ENCODE measurements around the gene GLT1D1. TPM values are rescaled to one million over a fixed set of nuclear protein-coding genes. Genes with fewer than 3 reads are reported as not detected.

The GLT1D1 gene
- total and polyA plus RNA-seq, 5 experiments from 2014 or later: not detected

- H3K4me3 Mint-ChIP-seq: no peak overlapping the region
- POLR2A ChIA-PET: no interaction called here
- no peaks in the 10 kb centered on the region for H3K4me1 Mint-ChIP-seq
- H3K27me3 Mint-ChIP-seq: peaks cover 0 to 12% (median 0%) of the 10 kb centered on the region in 5 donors
- ATAC-seq (no peak), DNase-seq (no peak)
- no peaks in the 10 kb centered on the region for H3K36me3 Mint-ChIP-seq
- peaks cover 0 to 13% (median 0%) of the 10 kb centered on the region in 9 donors for H3K9me3 Mint-ChIP-seq
- no peak overlapping the region for H3K27ac Mint-ChIP-seq
Observed at GRCh38 chr12:129009833-129010622, 156.8 kb downstream of the GLT1D1 start.

DNA sequence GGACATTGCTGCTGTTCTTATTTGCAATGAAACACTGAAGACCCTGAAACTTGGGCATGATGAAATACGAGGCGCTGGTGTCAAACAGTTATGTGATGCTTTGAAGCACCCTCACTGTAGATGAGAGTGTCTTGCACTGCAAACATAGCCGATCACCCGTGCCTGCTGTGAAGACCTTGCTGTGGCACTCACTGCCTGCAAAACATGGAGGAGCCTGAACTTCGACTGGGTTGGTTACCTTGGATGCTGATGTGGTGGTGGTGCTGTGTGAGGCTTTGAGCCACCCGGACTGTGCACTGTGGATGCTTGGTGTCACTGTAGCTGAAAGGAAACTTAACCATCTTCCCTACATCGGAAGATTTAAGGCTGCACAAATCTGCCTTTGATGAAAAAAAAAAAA, 162.9 kb downstream of the GLT1D1 start:
- Mint-ChIP-seq H3K27me3 (peaks cover 0 to 9% (median 2%) of the 10 kb centered on the region in 5 donors), H3K27ac (no peak overlapping the region), H3K9me3 (peaks cover 4 to 28% (median 10%) of the 10 kb centered on the region in 9 donors), H3K4me1 (peaks cover 0 to 1% (median 0%) of the 10 kb centered on the region in 4 donors), H3K36me3 (peaks cover 0 to 8% (median 0%) of the 10 kb centered on the region in 3 donors), H3K4me3 (no peak overlapping the region)
- ATAC-seq: no peak
- POLR2A ChIA-PET: no interaction called here
- DNase-seq: no peak

DNA sequence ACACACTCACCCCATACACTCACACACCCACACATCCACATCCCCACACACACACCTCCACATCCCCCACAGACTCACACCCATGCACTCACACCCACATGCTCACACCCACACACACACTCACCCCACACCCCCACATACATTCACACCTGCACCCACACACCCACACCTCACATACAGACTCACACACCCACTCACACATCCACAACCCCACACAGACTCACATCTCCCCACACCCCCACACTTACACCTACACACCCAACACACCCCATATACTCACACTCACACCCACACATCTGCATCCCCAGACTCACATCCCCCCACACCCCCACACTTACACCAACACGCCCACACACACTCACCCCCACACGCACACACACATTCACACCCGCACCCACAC, 171.8 kb downstream of the GLT1D1 start:
- POLR2A ChIA-PET: no interaction called here
- no peak for ATAC-seq
- Mint-ChIP-seq H3K4me1 (no peaks in the 10 kb centered on the region), H3K36me3 (peaks cover 0 to 4% (median 0%) of the 10 kb centered on the region in 3 donors), H3K27me3 (no peaks in the 10 kb centered on the region), H3K4me3 (no peak overlapping the region), H3K27ac (no peak overlapping the region), H3K9me3 (peaks cover 0 to 17% (median 4%) of the 10 kb centered on the region in 9 donors)
- DNase-seq: no peak

DNA sequence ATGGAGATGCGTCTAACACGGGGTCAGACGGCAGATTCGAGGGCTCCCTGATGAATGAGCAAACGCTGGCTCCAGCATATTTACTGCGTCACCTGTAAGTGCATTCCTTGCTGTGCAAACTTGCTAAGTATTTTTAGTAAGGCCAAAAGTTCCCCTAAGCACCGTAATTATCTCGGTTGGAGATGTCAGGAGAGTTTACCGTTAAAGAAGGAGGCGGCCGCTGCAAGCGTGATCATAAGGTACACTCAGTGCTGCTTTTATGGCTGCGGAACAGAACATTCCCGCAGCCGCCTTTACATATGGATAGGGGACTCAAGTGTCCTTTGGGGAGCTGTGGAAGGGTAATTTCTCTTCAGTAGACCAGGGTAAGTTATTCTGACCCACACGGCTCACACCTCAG, 175.6 kb downstream of the GLT1D1 start:
- POLR2A ChIA-PET: no interaction called here
- H3K27ac Mint-ChIP-seq: no peak overlapping the region
- ATAC-seq (no peak), DNase-seq (no peak)
- H3K36me3 Mint-ChIP-seq: no peaks in the 10 kb centered on the region
- H3K27me3 Mint-ChIP-seq: peaks cover 0 to 4% (median 0%) of the 10 kb centered on the region in 5 donors
- no peak overlapping the region for H3K4me3 Mint-ChIP-seq
- peaks cover 0 to 2% (median 0%) of the 10 kb centered on the region in 9 donors for H3K9me3 Mint-ChIP-seq
- H3K4me1 Mint-ChIP-seq: no peaks in the 10 kb centered on the region

Other genes with a start within 250 kb of the GLT1D1 start
- 10 to 100 TPM; 16.1 to 17.9 TPM for gene SLC15A4, start 29.5 kb upstream of the GLT1D1 start, total RNA-seq
- 10 to 100 TPM in 1 of 3 donors, 1 to 10 TPM in 2; 2.1 to 14.3 (median 6.1) TPM for gene SLC15A4, start 29.5 kb upstream of the GLT1D1 start, polyA plus RNA-seq